A673 (cell line): ENCODE results near the gene ITGB6.

Experiments
- CTCF ChIP-seq: fragments of 300-800, 200-600 bp; sonication (generic); conservative IDR thresholded peaks from 2 replicates; pipeline ENCODE4 v1.5.1; 2017; ENCODE audit warnings: low read depth, mild to moderate bottlenecking, antibody characterized with exemption, low read length, moderate library complexity, mixed read lengths
- EZH2 ChIP-seq: fragments of 200-600 bp; sonication (generic); IDR thresholded peaks from 2 replicates; pipeline ENCODE4 v1.6.1; 2017; ENCODE audit warnings: borderline replicate concordance, low read depth, mild to moderate bottlenecking, mixed read lengths, antibody characterized with exemption, low read length; ENCODE audit not compliant: poor library complexity, severe bottlenecking

GRCh38 chr2:160167089-160167740, 32.9 kb downstream of the ITGB6 start:
- TF ChIP-seq CTCF (no peak), EZH2 (no peak)
